CD4-positive, alpha-beta T cell treated with Interferon gamma for 1 hour (primary cell): Measurements from ENCODE around the gene NPY1R.
A peak's percentile ranks its signal among the peaks of the same experiment; 100 is the strongest.

Source experiments
- DNase-seq: peaks from one replicate; pipeline ENCODE4 v3.0.0-alpha.2; 2020

Gene NPY1R

DNA sequence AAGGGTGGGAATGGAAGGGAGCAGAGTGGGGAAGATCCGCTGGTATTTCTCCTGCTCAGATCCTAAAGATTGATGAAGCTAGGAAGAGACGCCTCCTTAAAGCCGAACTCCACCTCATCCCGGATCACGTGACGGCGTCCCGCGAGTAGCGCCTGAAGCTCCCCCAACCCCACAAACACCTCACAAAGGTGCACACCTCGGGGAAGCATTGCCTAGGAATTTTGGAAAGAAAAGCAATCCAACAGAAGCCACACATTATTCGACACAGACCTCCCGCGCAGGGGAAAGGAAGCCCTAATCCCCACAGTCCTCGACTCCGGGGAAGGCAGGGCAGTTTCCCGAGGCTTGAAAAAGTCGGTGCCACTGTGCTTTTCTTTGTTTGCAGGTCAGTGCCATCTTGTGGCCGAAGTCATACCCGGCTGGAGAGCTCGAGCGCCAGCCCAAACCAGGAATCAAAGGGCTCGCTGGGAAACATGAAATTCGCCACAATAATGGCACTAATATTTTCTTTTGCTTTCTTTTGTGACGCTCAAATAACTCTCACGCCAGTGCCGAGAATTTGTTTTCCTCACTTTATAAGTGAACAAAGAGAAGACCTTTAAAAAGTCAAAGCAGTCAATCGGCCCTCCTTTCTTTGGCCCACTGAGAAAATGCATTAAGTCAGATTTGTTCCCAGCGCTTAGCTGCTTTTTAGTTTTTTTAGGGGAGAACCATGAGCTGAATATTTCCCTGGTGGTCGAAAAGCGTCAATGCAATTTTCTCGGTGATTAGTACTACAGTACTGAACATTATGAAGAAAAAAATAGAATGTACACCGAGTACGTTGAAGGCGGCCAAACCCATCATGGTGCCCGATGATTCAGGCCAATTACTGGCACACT lies at the start of gene NPY1R:
NPY1R (minus strand) TSS at position 71 of the 881 bp plus-strand sequence. CDS start 6,042 bp downstream, outside the sequence.
- DNase-seq: peak; percentile 3

DNA sequence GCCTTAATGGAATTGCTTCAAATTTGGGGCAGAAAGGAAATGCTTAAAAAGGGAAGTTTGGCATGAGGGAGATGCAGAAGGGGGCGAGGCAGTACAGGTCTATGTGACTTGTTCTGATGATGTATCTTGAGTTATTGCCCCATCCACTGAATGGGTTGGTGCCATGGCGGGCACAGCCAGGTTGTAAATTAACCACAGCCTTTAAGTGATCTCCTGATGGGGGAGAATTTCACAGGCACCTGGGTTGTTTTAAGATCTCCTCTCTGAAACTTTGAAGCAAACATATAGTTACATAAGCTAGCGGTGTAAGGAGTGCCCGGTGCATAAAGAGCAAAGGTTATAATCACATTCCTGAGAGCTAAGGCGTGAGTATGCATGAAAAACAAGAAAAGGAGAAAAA lies 48.3 kb upstream of the NPY1R start:
- no peak for DNase-seq

DNA sequence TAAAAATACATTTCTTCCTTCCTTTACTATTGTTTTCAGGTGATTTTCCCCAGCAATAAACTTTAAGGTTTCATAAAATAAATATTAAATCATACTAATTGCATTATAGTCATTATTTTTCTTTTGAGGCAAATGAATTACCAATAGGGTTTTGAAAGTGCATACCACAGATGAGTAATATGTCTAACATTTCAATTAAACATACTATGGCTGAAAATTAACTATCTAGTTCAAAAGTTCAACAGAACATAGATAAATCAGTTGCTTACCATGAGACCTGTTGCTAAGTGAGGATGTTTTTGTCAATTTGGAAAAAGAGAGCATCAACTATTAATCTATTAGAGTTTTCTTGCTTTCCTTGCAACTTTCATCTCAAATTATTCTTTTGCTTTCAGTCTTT lies 46.3 kb upstream of the NPY1R start:
- DNase-seq: no peak

DNA sequence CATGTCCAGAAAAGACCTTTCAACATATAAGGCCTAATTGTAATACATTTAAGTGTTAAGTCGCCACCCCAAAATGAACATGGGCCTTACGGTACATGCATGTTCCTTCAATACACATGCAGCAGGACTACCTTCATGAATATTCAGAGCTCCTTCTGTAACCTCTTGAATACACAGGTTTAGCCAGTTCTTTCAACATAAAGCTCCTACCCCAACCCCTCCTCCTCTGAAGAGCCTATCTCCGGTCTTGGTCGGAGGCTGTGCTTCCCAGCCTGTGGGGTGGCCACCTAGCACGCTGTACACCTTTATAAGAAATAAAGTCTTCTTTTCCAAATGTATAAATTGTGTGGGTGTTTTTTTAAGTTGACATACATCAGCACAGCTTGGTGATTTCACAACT lies 39.6 kb upstream of the NPY1R start:
- no peak for DNase-seq

DNA sequence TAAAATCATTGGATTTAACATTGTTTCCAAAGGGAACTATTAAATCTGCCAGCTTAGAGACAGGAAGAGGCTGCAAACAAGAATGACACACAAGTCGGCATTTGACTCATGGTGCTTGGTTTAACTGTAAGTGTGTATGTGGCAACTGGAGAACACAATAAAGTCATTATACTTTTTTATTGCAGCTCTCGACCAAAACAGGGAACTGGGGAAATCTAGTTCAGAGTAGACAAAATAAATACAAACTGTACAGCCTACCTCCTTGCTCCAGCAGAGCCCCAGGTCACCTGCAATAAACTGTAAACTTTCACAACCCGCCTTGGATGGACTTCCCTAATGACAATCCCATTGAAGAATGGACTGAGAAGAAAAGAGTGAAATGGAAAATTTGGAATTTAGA lies 35.3 kb upstream of the NPY1R start:
- DNase-seq: no peak

DNA sequence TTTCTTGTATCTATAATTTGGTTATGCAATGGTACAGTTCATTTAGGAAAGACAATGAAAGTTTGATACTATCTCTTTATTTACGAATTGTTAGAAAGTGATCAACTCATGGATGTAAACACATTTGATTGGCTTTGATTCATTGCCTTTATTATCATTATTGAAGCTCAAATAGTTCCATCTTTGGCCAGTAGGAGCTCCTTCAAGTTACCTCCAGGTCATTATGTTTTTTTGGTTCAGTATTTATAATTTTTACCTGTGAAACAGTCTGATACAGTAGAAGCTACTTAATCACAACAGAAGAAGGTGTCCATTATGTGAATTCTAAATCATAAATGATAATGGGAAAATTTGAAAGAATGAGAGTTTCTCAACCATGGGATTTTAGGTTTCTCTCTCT lies 23.7 kb upstream of the NPY1R start:
- no peak for DNase-seq

DNA sequence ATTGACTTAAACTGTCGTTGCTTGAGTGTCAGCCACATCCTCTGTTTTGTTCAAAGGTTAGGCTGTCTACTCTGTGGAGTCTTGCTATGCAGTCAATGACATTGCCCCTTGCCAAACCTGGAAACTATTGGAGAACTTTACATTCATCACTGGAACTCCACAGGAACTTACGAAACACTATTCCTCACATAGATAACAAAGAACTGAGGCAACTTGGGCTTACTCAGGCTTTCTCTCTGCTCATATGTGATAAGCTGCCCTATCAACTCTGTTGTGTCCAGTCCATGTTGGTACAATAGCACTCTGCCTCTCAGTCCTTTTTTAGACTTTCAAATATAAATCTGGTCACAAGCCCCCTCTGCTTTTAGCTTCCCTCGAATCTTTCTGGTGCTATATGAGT lies 20.7 kb upstream of the NPY1R start:
- no peak for DNase-seq

DNA sequence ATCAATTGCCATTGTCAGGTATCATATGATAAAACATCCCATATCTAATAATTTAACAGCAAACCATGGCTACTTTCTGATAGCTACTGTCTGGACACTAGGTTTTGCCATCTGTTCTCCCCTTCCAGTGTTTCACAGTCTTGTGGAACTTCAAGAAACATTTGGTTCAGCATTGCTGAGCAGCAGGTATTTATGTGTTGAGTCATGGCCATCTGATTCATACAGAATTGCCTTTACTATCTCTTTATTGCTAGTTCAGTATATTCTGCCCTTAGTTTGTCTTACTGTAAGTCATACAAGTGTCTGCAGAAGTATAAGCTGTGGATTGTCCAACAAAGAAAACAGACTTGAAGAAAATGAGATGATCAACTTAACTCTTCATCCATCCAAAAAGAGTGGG lies 18.3 kb upstream of the NPY1R start:
- no peak for DNase-seq

DNA sequence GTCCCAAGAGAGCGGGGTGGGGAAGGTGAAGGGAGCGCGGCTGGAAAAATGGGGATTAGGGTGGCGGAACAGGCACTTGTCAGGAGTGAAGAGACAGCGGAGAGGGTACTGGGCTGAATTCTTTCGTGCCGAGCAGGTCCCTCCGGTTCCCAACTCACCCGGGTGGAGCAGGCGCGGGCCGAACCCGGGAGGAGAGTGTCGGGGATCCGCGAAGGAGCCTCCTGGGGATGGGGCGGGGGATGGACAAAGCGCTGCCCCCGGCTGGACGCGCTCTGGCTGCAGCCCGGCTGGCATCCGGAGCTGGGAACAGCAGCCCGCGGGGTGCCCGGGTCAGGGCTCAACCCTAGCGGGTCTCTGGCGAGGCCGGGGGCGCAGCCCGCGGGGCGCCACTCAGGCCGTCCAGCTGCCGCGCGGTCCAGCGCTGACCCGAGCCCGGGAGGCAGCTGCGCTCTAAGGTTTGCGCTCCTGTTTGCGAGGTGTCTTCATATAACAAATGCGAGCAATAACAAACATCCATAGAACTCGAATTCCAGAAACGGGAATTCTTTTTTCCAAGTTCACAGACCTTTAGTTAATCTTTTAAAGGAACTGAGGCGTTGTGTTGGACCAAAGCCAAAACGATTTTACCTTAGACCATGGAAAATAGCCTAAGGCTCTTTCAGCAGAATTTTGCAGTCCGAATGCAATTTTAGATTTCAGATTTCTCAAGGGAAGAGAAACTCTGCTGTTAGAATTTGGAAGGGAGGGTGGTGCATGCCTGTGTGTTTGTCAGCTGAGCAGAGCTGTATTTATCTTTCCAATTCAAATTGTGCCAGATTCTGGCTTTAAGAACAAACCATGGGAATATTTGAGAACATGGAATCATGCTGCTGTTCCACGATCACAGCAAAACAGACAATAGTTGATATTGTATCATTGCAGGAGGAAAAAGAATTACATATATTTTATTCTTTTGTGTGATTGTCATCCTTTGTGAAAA lies 12.0 kb upstream of the NPY1R start:
- no peak for DNase-seq

DNA sequence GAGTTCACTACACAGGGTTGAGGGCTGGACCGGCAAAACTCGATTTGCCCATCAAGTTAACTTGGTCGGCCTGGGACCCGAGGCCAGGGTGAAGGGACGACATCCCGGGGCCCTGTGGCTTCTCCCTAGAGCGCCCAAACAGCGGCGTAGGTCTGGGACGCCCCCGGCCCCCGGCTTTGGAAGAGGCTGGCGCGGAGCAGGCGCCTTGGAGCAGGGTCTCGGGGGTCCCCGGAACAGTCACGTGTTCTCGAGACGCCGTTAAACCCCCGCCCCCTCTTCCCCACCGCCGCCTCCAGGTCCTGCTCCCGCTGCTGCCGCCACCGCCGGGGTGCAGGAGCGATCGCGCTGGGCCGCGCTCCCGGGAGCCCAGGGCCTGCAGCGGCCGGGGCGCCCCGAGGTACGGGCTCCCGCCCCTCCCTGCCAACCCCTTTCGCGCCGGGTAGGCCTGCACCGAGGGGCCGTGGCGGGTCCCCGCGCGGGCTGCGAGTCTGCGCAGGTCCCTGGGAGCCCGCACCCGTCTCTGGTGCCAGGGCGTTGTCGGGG lies 11.3 kb upstream of the NPY1R start, which contains the start of gene NPY5R:
NPY5R (plus strand) TSS at position 289 of the 543 bp plus-strand sequence. CDS start 6,382 bp downstream, outside the sequence.
- no peak for DNase-seq

DNA sequence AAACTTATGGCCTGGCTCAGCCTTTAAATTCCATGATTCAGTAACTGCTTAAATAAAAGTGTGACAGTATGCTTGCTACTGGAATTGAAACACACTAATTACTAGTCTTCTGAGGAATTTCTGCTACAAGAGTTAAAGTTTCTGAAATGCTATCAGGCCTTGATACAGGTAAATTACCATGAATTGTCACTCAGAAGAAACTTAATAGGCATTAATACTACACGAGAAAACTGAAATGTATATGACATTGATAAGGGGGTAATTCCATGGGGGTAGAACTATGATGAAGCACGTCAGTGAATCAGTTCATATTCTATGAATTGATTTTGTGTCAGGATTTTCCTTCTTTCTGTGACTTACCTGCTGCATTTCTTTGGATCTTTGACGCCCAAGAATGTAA lies 3.0 kb upstream of the NPY1R start:
- DNase-seq: no peak

DNA sequence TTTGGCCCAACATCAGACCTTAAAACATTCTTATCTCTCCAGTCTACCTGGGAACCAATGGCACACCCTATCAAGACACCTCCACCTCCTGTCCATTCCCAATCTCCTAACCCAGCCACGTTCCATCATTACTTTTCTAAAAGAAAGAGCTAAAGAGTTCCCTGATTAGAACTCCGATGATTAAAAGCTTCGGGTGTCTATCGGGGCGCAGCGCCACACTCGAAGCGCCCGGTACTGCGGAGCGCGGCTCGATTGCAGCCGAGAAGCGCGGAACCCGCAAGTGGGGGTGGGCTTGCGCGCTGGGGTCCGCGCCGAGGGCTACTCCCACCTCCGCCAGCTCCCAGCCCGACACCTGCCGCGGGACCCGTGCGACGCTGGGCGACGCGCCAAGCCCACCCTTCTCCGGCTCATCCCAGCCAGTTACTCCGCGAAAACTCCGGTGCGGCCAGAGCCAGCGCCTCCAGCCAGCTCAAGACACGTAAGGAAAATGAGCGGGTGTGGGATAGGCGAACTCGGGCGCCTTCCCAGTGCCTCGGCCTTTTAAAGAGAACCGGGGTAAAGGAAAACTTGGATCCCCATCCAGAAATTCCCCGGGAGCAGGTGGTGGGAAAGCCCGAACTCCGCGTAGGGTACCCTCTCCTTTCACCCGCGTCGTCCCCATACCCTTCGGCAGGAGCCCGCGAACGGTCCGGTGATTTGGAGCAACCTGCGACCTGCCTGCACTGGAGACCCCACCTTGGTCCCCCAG lies 593 bp downstream of the NPY1R start:
- DNase-seq: no peak

DNA sequence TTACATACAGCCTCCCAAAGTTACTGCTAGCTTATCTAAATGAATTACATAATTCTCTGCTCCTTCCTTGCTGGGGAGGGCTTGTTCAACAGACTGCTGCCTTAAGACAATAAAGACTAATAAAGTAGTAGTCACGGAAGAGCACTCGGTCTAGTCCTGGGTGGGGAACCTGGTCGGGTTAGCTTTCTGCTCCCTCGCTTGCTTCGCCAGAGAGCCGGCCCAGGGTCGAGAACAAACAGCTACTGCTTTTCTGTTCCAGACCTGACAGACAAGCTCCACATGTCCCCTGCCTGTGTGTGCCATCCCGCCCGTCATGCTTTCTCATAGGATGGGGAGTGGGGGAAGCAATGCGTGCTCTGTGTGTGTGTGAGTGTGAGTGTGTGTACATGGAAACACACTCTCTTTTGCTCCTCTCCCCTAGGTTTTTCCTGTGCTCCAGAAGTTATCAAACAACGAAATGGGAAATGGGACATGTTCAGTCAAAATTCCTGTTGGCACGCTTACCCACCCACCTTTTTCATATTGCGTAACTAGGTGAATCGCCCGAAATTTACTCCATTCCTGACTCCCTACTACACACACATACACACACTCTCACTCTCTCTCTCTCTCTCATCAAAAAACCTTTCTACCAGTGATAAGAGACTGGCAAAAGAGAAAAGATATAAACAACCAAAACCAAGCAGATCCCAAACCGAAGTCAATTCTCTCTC lies 1.3 kb downstream of the NPY1R start:
- no peak for DNase-seq

DNA sequence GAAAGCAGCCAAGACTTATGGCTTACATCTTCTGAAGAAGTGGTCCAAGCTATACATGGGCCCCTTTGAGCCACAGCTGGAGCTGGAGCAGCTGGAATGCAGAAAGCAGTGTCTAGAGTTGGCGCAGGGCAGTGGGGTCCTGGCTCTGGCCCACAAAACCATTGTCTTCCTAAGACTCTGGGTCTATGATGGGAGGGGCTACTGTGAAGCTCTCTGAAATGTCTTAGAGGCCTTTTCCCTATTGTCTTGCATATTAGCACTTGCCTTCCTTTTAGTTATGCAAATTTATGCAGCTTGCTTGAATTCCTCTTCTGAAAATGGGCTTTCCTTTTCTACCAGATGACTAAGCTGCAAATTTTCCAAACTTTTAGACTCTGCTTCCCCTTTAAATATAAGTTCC lies 15.3 kb downstream of the NPY1R start:
- no peak for DNase-seq

DNA sequence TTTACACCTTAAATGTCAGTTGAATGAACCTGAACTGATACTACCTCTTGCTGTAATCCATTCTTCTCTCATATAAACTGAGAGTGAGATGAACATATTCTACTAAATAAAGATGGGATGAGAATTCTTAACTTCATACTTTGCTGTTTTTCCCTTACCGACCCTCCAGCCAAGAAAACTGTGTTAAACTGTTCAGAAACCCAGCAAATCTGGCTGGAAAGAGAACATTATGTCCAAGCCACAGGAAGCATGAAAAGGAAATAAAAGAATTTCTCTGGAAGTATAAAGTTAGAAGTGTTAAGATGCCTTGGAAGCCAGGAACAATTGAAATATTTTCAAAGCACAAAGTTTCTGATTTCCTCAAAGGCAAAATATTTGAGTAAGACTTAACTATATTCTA lies 22.9 kb downstream of the NPY1R start:
- DNase-seq: no peak

DNA sequence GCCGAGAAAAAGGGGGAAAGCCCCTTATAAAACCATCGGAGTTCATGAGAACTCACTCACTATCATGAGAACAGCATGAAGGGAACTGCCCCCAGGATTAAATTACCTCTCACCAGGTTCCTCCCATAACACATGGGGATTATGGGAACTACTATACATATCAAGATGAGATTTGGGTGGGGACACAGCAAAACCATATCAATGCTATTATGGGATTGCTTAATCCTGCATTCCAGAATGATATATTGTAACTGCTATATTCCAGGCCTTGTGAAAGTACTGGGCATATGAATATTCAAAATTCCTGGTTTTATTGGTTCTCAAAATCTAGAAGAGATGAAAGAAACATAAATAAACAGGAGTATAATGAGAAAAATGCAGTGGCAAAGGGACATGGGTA lies 29.3 kb downstream of the NPY1R start:
- DNase-seq: no peak

DNA sequence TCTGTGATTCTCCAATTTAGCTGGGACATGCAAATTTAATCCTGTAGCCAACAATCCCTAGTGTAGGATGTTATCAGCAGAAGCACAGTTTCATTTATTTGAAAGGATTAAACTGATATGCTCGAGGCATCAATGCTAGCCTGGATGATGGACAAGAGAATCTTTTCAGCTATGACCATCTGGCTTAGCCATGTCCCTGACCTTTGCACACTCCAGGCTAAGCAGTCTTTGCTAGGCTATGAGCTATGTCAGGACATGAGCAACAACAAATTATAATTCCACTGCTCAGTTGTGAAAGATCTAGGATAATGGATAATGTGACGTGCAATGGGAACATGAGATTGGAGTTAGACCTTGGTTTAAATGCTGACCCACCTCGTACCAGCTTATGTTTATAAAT lies 32.0 kb downstream of the NPY1R start:
- no peak for DNase-seq

DNA sequence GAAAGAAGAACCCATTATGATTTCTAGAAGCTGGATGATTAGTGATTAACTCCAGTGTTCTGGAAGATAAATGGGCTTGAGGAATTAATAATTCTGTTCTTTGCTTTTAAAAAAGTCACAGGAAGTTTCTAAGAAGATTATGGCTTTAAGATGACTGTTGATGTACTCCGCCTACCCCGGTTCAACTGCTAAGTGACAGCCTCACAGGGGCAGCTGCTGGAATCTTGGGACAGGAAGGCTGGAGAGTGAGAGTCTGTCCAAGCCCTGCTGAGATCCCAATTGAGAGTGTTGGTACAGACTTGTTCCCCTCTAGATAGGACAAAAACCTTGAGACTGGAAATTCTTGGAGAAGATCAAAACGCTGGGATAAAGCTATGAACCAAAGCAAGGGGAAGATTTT lies 37.3 kb downstream of the NPY1R start:
- no peak for DNase-seq

DNA sequence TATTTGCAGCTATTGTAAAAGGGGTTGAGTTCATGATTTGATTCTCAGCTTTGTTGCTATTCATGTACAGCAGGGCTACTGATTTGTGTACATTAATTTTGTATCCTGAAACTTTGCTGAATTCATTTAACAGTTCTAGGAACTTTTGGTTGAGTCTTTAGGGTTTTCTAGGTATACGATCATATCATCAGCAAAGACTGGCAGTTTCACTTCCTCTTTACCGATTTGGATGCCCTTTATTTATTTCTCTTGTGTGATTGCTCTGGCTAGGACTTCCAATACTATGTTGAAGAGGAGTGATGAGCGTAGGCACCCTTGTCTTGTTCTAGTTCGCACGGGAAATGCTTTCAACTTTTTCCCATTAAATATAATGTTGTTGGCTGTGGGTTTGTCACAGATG lies 48.1 kb downstream of the NPY1R start:
- no peak for DNase-seq

DNA sequence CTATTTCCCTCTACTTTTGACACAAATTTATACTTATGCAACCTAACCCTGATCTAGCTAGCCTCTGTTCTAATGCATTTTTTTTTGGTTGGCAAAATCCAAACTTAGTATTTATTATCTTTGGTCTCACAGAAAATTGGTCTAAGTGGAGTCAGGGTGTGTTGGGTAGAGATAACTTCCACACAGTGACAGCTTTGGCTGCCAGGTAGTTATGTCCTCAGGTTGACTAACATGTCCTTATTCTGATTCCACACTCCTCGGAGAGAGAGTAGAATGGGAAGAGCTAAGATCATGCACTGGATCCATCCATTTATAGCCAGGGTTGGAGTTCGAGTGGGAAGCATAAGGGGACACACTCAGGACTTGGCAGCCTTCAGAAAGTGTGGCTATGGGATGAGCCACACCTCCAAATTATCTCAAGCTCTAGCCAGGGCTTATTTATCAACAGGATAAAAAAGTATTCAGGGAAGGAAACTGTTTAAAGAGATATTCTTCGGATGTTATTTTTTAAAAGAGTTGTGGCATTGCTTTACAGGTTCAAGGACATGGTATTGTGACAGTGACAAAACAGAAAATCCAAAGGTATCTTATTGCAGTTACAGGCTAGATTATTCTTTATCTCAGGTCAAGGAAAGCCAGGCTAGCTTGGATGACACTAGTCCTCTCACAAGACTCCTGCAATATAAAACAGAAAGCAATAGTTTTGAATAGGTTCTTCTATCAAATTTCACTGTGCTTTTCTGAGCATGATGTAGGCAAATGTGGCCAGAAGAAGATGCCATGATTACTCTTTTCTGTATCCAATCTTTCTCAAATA lies 51.5 kb downstream of the NPY1R start:
- DNase-seq: no peak

DNA sequence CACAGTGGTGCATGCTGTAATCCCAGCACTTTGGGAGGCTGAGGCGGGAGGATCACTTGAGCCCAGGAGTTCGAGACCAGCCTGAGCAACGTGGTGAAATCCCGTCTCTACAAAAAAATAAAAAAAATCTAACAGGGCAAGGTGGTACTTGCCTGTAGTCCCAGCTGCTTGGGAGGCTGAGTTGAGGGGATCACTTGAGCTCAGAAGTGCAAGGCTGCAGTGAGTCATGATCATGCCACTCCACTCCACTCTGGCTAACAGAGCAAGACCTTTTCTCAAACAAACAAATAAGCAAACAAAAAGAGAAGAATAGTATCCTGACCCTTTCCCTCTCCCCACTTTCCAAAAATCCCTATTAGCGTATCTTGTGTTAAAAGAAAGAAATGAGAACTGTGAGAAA lies 52.7 kb downstream of the NPY1R start:
- no peak for DNase-seq
